ENCODE measurements around the gene AATK. TPM values are rescaled to one million over a fixed set of nuclear protein-coding genes. Genes with fewer than 3 reads are reported as not detected.

Gene AATK
- total and polyA plus RNA-seq, 9 of the 15 experiments (the other 6 are each of a cell fraction or from before 2014, with no cell fraction given): 0.11 to 0.55 (median 0.38) TPM; not detected in 5

DNA sequence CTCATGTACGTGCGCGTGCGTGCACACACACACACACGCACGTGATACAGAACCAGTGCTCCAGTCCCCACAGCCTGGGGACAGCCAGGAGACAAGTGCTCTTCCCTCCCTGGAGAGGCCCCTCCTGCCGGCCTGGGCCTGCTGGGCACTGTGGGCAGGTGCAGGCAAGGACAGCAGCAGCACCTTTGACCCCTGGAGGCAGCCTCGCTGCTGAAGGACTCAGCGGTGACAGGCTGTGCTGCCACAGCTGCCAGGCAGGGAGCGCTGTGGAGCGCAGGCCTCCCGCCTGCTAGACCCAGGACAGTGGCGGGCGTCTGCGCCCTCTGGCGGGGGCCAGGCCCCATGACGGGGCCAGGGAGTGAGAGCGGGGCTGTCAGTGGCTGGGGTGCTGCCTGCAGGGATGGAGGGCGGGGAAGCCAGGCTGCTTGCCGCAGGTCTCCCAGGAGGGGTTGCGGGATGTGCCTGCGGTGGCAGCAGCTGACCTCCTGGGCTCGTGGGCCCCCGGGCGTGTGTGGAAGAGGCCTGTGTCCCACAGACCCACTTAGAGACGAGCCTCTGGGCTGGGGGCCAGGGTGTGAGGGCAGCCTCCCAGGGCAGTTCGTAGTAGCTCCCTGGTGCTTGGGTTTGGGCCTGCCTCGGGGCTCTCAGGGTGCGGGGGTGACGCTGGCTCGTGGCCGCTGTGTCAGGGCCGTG lies 64.3 kb downstream of the AATK start (continued):
- TF ChIP-seq, protein P1, sequence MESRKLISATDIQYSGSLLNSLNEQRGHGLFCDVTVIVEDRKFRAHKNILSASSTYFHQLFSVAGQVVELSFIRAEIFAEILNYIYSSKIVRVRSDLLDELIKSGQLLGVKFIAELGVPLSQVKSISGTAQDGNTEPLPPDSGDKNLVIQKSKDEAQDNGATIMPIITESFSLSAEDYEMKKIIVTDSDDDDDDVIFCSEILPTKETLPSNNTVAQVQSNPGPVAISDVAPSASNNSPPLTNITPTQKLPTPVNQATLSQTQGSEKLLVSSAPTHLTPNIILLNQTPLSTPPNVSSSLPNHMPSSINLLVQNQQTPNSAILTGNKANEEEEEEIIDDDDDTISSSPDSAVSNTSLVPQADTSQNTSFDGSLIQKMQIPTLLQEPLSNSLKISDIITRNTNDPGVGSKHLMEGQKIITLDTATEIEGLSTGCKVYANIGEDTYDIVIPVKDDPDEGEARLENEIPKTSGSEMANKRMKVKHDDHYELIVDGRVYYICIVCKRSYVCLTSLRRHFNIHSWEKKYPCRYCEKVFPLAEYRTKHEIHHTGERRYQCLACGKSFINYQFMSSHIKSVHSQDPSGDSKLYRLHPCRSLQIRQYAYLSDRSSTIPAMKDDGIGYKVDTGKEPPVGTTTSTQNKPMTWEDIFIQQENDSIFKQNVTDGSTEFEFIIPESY (CRISPR knock-in tag; IDR thresholded peaks at IDR 0.05): peak; percentile 99
- no peak for TF ChIP-seq DNMT1 (IDR thresholded peaks at IDR 0.05)
- no peak for TF ChIP-seq MCM3 (IDR thresholded peaks at IDR 0.05)
- no peak for TF ChIP-seq U2AF1 (optimal IDR thresholded peaks at IDR 0.05; ENCODE audit: low read depth, low read length)
- TF ChIP-seq SRSF9 (IDR thresholded peaks at IDR 0.05; ENCODE audit: borderline replicate concordance, low read depth, low read length): no peak
- TF ChIP-seq ARID1B (IDR thresholded peaks at IDR 0.05): no peak; the same call in 1 of the 2 replicates
- TF ChIP-seq ARHGAP35 (IDR thresholded peaks at IDR 0.05; ENCODE audit: partially characterized antibody): no peak
- TF ChIP-seq TAL1 (IDR thresholded peaks at IDR 0.05): no peak
- no peak for TF ChIP-seq PHTF2 (CRISPR knock-in tag; IDR thresholded peaks at IDR 0.05)
- TF ChIP-seq, protein P2, sequence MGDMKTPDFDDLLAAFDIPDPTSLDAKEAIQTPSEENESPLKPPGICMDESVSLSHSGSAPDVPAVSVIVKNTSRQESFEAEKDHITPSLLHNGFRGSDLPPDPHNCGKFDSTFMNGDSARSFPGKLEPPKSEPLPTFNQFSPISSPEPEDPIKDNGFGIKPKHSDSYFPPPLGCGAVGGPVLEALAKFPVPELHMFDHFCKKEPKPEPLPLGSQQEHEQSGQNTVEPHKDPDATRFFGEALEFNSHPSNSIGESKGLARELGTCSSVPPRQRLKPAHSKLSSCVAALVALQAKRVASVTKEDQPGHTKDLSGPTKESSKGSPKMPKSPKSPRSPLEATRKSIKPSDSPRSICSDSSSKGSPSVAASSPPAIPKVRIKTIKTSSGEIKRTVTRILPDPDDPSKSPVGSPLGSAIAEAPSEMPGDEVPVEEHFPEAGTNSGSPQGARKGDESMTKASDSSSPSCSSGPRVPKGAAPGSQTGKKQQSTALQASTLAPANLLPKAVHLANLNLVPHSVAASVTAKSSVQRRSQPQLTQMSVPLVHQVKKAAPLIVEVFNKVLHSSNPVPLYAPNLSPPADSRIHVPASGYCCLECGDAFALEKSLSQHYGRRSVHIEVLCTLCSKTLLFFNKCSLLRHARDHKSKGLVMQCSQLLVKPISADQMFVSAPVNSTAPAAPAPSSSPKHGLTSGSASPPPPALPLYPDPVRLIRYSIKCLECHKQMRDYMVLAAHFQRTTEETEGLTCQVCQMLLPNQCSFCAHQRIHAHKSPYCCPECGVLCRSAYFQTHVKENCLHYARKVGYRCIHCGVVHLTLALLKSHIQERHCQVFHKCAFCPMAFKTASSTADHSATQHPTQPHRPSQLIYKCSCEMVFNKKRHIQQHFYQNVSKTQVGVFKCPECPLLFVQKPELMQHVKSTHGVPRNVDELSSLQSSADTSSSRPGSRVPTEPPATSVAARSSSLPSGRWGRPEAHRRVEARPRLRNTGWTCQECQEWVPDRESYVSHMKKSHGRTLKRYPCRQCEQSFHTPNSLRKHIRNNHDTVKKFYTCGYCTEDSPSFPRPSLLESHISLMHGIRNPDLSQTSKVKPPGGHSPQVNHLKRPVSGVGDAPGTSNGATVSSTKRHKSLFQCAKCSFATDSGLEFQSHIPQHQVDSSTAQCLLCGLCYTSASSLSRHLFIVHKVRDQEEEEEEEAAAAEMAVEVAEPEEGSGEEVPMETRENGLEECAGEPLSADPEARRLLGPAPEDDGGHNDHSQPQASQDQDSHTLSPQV (IDR thresholded peaks at IDR 0.05): peak; percentile 84
- no peak for TF ChIP-seq CBX5 (IDR thresholded peaks at IDR 0.05; ENCODE audit: borderline replicate concordance, low read depth)
- TF ChIP-seq STAT5A (IDR thresholded peaks at IDR 0.05; ENCODE audit: borderline replicate concordance, low read length): no peak
- no peak for TF ChIP-seq ESRRB (CRISPR knock-in tag; IDR thresholded peaks at IDR 0.05; ENCODE audit: borderline replicate concordance)
- TF ChIP-seq, protein P3, sequence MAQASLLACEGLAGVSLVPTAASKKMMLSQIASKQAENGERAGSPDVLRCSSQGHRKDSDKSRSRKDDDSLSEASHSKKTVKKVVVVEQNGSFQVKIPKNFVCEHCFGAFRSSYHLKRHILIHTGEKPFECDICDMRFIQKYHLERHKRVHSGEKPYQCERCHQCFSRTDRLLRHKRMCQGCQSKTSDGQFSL (CRISPR knock-in tag; IDR thresholded peaks at IDR 0.05): peak; percentile 64; the same call in 1 of the 2 replicates
- TF ChIP-seq, protein P3 (tag; IDR thresholded peaks at IDR 0.05): no peak
- TF ChIP-seq NCOA4 (IDR thresholded peaks at IDR 0.05; ENCODE audit: partially characterized antibody): no peak
- TF ChIP-seq SPI1 (IDR thresholded peaks at IDR 0.05; ENCODE audit: borderline replicate concordance, low read depth, low read length): no peak
- TF ChIP-seq TAF1 (IDR thresholded peaks at IDR 0.05; ENCODE audit: control insufficient read depth, extremely low read depth, insufficient read depth, low read length, severe bottlenecking): no peak
- no peak; the same call in 1 of the 2 replicates for TF ChIP-seq KLF6 (CRISPR knock-in tag; IDR thresholded peaks at IDR 0.05; ENCODE audit: borderline replicate concordance)
- TF ChIP-seq NFATC3 (IDR thresholded peaks at IDR 0.05): no peak
- TF ChIP-seq ZNF41 (CRISPR knock-in tag; conservative IDR thresholded peaks at IDR 0.05): no peak
- TF ChIP-seq PURB (CRISPR knock-in tag; IDR thresholded peaks at IDR 0.05; ENCODE audit: low read depth): no peak
